ENCODE results near the gene CPA5.
A peak's percentile ranks its signal among the peaks of the same experiment; 100 is the strongest.

Gene CPA5

DNA sequence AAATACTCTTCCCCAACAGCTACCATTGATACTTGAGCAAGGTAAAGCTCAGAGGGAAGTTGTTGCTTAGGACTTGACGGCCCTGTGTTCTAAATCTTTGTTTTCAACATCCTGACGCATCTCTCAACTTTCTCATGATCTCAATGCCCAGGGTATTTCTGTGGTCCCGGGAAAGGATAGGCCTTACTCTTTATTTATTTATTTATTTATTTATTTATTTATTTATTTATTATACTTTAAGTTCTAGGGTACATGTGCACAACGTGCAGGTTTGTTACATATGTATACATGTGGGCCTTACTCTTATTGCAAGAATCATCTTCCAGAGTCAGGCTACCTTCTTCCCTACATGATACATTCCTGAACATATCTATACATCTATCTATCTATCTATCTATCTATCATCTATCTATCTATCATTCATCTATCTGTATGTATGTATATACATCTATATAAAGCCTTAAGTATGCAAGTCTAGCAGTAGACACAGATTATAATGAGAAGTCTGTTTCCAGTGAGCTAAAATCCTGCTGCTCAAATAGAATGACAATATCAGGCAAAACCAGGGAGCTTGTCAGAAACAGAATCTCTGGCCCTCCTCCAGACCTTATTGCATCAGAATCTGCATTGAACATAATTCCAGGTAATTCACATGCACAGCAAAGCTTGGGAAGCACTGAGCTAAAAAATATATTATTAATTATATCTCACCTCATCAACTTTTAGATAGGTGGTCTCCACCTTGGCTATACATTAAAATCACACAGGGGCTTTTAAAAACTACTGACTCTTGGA is 12.2 kb upstream of the CPA5 start:
- DNase-seq = no peak

DNA sequence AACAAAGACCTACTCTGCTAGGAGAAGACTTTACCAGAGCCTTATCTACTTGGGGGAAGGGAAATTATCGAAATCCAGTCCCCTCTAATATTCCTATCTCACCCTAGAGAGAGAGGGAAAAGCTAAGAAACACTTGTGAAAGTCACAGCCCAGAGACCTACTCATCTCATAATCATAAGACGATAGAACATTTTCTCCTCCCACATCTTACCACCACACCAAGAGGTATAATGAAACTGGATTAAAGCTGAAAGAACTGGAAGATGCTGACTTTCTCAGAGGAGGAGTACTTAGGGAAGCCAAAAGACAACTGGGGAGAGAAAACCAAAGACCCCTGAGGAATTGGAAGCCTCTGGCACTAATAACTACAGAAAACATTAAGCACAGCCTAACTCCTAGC is 10.8 kb upstream of the CPA5 start:
- DNase-seq = no peak

DNA sequence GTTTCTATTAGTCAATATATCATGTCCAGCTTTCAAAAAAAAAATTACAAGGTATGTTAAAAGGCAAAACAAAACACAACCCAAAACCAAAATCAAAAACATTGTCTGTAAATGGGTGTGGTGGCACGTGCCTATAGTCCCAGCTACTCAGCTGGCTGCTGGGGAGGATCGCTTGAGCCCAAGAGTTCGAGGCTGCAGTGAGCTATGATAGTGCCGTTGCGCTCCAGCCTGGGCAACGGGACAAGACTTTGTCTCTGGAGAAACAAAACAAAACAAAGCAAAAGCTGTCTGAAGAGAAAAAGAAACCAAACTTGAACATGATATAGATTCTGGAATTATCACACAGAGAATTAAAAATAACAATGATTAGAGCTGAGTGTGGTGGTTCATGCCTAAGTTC is 10.3 kb upstream of the CPA5 start:
- no peak for DNase-seq

DNA sequence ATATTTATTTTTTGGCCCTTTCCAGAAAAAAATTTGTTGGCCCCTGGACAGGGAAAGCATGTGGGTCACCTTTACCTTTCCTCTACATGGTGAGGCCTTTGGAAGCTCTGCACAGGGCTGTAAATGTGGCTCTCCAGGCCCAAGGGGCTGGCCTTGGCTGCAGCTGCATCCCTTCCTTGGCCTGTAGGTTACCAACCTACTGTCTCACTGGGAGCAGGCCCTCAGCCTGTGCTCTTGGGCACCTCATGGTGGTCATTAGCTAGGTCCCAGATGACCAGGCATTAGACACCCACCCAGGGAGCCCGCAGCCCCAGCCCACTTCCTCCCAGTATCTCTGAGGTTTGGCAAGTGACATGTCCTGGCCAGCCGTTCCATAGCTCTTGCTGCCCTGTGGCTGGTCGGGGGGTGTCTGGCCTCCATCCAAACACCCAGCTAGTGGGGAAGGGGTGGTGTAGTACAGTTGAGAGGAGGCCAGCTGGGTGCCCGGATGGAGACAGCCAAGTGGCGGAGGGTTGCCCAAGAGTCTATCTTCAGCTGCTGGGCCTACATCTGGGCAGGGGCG is 7.1 kb upstream of the CPA5 start:
- no peak for DNase-seq

DNA sequence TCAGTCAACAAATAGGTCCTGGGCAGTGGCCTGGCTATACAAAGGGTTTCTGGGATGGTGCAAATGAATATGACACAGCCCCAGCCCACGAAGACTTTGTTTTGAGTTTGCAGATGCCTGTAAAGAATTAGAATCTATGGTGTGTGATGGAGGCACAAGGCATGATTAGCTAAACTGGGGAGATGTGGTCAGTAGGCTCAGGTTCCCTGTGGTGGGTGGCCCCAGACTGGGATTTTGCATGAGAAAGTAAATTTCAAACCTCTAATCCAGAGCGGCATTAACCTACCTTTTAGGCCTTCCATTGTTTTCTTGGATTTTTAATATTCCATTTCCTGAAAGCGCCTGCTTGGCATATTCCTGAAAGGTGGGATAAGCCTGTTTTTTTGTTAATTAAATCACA is 6.4 kb upstream of the CPA5 start:
- no peak for DNase-seq

DNA sequence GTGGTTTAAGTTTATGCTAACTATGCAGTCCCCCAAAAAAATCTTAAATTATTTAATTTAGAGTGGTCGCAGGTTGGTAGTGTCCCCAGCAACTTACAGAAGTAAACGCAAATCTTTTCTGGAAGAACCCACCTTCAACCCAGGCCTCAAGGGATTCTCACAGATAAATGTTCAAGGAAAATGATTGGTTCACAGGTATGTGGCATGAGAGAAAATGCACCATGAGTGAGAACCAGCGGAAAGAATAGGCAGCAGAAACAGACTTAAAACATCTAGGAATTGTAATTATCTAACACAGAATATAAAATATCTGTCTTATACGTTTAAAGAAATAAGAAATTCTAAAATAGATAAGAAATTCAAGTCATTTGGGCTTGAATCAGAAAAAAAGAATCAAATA is 2.7 kb upstream of the CPA5 start:
- DNase-seq = no peak

DNA sequence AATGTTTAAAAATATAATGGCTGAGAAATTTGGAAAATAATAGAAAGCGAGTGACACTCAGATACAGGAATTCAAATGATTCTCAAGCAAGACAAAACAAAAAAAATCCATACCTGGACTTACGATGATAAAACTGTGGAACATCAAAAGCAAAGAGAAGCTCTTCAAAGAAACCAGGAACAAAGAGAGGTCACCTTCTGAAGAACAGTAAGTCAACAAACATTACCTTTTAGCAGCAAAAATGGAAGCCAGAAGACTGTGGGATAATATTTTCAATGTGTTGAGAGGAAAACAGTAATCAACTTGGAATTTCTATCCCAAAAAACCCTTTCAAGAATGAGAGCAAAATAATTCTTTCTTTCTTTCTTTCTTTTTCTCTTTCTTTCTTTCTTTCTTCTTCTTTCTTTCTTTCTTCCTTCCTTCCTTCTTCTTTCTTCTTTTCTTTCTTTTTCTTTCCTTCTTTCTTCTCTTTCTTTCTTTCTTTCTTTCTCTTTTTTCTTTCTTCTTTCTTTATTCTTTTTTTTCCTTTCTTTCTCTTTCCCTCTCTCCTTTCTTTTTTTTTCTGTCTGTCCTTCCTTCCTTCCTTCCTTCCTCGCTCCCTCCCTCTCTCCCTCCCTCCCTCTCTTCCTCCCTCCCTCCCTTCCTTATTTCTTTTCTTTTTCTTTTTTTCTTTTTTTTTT is 1.8 kb upstream of the CPA5 start:
- no peak for DNase-seq

DNA sequence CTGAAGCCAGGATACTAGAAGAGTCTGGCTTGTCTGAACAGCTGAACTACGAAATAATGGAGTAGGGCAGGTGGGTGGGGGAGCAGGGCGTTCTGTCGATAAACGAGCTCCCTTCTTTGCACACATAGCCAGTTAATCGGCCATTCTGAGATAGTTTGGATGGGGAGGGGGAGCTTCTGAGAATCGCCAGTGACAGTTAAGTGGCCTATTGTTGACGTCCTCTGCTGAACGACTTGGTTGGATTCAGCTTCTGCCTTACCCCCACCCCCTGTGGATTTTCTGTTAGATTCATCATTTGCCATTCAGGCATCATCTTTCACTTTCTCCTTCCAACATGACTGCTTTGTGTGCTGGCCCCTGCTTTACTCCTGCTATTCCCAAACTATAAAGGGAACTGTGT is 520 bp downstream of the CPA5 start:
- no peak for DNase-seq

DNA sequence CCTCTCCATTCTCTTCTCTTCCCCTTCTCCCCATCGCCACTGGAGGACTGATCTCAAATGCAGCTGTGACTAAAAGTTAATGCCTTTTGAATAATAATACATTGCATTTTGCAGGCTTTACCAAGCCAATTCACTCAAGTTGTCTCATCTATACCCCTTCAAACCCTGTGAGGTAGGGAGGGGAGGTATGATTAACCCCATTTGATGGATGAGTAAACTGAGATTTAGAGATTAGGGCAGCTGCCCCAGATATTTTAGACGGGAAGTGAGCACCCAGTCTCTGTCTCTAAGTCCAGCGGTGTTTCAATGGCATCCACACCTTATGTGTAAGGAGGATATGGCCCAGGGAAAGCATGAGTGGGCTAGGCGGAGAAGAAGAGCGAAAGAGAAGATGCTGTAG is 1.1 kb downstream of the CPA5 start:
- DNase-seq = no peak

DNA sequence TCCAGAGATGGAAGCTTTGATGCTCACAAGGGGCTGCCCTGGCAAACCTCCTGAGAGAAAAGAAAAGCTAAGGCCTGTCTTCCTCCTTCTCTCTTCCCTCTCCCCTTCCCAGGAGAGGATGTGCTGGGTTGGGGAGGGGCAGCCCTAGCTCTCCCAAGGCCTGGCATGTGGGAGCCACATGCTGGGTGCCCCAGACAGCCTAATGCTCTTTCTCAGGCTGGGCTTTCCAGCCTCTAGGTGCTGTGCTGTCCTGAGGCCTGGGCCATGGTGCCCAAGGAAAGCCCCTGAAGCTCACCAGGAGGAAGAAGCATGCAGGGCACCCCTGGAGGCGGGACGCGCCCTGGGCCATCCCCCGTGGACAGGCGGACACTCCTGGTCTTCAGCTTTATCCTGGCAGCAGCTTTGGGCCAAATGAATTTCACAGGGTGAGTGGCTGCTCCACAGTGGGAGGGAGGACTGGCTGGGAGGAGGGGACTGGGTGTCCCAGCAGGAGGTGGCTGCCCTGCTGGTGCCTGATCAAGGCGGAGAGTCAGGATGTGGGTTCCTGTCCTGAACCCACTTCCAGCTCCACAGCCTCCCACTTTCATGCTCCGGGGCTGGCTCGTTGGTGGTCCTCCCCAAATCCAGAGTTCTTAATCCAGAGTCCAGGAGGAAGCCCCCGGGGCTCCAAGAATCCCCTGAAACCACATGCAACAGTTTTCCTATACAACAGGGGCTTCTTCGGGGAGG is 1.7 kb downstream of the CPA5 start:
- peak in 1 of 2 donors; percentile 24 for DNase-seq

DNA sequence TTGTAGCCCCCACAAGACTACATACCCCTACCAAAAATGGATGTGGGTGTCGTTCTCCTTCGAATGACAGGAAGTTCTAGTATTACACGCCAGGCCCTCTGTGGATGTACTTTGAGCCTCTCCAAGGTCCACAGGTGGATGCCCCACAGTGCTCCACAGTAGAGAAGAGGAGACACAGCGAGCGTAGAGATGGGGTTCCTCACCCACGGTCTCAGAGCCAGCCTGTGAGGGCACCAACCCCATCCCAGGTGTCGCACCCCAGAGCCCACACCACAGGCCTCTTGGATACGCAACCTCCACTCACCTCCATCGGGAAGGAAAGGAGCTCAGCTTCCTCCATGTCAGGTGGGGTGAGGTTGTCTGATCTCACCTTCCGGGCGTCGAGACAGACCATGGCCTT is 2.3 kb downstream of the CPA5 start:
- DNase-seq = no peak

DNA sequence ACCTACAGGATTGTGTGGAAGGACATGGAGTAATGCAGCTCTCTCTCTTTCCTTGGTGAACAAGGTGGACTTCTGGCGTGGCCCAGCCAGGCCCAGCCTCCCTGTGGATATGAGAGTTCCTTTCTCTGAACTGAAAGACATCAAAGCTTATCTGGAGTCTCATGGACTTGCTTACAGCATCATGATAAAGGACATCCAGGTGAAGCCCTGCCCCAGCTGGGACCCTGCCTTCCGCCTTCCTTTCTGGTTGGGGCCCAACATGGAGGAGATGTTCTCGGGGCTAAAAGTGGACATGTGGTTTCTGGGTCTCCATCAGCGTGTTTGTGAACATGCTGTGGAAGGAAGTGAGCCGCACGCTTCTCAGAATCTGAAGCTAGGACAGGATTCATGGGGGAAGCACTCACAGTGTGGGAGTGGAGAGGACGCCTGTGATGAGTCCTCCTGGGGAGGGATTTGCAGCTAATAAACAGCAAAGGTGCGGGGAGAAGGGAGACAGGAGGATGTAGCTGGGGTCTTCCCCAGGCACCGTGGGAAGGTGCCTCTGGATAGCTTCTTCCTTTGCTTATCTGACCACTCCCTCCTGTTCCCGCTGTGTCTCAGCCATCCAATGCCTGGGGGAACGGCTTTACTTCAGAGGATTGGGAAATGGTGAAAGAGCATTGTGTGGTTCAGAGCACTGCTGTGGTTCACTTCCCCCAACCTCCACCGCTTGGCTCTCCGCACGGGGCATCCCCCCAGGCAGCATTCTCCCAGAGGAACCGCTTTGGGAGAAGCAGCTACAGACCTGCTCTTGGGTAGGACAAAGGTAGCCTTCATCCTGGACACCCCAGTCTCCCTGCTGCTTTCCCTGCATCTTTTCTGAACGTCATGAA is 5.5 kb downstream of the CPA5 start:
- DNase-seq = peak; percentile 22 to 52

DNA sequence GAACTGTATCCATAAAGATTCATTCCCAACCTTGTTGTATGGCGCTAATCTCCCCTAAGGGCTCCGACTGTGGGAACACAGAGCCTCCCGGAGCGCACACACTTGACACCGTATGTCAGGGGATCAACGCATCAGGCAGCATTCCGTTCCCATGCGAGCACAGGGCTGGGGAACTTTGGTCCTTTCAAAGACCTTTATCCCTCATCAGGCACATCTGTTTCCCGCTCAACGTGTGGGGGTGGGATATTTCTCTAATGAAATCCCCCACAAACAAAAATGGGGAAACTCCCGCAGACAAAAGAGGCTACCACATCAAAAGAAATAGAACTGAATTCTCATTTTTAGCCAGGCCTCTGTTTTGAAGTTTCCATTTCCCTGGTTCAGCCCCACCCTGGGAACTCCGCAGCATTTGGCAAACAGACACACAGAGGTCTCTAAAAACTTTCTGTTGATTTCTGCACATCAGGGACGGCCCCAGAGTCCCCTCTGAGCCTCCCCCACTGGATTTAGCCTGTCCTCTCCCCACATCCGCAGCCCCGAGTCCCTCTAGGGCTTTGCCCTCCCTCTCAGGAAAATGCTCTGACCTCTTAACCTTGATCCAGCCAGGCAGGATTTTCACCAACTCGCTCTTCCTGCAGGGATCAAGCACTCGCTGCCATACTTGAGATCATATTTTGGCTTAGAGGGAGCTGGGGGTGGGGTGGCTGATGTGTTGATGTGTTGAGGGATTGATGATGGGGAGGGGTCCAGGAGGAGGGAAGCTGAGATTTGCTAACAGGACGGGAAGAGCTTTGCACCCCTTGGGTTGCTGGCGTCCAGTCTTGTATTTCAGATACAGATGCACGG is 6.6 kb downstream of the CPA5 start:
- DNase-seq = peak; percentile 14 to 27

DNA sequence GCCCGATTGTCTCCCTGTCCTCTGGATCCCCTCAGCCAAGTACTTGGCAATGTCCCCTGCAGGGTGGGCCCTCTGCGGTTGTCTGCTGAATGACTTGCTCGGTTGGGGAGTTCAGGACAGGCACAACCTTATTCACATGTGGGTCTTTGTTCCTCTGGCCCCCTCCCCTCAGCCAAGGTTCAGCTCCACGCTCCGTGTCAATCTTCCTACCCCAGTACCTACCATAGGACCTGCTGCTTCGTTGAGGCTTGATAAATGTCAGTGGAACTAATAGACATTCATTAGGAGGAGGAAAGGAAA is 7.1 kb downstream of the CPA5 start:
- no peak for DNase-seq

DNA sequence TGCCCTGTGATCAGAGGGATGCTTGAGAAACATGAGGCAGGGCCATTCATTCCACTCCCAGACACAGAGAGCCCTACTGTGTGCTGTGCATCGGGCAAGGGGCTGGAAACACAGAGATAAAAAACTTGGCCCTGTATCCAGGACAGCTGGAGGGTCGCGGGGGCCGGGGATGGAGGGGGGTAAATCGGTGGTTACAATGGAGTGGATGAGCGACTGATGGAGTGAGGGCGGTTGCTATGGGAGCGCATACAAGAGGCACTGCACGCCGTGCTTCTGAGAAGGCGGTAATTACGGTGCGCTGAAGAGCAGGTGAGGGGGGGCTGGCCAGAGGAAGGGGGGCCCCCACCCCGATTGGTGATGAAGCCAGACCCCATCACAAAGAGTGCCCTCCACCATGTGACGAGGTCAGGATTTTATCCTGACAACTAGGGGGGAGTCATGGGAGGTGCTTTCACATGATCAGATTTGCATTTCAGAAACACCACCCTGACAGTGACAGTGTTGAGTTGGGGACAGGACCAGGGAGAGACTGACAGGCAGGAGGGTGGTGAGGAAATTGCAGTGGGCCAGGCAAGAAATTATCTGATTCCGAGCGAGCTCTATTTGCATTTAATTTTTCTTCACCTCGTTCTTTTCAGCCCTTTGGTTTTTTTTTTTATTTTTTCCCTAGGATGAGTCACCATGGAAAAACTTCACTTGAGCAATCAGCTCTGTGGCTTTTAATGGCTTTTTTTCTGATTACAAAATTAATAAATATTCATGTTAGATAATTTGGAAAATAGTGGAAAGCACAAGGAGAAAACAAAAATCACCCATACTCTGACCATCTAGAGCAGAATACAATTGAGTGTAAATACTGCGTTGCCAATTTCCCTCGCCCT is 7.8 kb downstream of the CPA5 start:
- peak; percentile 30 to 34 for DNase-seq

DNA sequence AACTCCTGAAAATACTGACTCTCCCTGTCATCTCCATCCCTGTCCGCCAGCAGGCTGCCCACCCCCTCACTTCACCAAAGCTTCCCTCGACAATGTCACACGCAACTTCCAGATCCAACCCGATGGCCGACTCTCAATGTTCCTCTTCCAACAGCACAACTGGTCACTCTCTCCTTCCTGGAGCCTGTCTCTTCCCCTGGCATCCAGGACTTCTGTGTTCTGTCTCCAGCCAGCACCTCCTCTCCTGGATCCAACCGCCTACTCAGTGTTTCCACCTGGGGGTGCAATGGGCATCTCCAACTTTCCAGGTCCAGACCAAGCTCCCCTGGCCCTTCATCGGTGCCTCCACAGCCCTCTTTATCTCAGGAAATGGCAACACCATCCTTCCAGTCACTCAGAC is 8.6 kb downstream of the CPA5 start:
- DNase-seq = no peak

DNA sequence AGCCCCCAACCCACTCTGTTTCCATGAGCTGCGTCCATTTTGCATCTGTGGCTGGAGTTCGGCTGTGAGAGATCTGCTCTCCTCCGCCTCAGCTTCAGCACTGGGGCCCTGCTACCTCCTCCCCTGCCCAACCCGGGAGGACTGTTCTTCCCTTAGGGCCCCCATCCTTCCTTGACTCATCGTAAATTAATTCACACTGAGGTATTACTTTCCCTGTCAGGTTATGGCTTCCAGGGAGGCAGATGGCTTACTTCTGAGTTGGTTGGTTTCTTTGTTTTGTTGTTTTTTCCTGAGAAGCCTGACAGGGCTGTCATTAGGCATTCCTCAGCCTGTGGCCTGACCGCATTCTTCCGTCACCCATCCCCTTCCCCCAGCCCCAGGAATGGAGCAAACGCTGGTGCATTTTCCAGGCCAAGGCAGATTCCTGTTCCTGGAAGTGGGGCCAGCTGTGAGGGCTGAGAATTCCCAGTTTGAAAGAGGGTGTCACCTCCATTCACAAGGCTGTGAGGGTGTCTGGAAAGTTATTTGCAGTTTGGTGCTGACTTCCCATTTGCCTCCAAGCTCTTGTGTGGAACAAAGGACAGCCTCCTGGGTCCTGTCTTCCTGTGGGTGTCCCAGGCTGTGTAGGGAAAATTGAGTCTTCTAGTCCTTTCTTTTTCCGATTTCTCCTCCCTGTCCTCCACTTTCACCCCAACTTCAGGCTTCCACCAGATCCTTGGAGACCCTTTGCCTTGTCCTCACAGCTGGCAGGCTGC is 11.7 kb downstream of the CPA5 start:
- no peak for DNase-seq

DNA sequence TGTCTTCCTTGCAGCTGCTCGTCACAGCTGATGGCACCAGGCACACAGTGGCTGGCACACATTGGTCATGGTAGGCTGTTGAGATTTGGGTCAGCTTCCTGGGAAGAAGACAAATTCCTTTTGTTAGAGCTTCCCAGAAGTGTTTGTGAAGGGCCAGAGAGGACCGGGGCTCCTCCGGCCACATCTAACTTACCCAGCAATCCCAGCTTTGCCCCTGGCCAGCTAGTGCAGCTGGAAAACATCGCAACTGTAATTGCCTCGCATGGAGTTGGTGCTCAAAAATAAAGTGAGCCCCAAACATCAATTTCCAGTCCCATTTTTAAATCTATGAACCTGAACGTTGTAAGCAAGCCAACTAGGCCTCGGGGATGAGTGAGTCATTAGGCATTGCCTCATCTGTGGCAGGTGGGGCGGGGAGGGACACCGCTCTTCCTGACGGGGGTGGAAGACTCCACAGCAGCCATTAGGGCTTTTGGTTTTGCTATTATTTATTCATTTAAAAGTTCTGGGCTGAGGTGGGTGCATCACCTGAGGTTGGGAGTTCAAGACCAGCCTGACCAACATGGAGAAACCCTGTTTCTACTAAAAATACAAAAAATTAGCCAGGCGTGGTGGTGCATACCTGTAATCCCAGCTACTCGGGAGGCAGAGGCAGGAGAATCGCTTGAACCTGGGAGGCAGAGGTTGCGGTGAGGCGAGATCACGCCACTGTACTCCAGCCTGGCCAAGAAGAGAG is 12.4 kb downstream of the CPA5 start:
- DNase-seq = peak in 1 of 2 donors; percentile 4

DNA sequence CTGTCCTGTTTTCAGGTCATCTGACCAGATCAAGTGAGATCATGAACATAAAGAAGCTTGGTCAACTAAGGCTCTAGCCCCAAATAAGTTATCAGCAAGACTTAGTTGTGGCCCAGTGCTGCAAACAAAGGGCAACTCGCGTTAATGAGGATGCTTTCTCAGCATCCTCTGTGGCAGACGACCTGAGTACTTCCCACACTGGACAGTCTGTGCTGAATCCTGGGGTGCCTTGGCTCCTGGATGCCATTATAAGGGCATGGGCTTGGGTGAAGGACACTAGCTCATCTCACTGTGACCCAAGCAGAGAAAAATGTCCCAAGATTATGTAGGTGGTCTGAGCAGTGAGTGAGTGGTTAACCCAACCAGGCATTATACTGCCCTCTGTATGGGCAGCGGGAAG is 13.9 kb downstream of the CPA5 start:
- DNase-seq = no peak
